ENCODE data around the gene PRR14.

Gene PRR14

DNA sequence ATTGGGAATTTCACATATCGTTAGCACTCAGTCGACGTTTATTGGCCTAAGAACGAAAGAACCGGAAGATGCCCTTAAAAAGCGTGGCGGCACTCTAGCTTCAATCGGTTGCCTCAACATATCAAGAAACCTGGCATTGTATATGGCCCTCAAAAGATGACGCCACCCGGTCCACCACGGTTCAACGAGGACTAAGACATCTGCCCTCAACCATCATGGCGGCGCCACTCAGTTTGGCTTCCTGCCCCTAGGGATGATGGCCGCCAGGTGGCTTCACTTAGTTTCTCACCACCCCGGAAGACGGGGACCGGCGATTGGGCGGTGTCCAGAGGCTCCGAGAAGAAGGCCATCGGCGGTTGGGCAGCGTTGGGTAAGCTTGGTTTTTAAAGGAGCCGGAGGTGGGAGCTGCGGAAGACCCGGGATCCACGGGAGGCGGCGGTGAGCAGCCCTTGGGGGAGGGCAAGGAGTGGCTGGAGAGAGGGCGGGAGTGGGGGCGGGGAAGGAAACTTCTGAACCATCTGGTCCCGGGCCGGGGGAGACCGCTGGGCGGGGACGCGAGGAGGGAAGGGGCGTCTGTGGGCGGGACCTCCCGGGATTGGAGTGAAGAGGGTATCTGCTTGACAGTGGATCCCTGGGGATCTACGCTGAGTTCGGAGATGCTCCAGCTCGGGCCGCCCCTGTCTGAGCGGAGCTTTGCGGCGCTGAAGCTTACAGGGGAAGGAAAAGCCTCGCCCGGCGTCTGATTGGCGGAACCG is at the start of gene PRR14:
PRR14 (plus strand) TSS at position 592 of the 755 bp plus-strand sequence. CDS start 686 bp downstream, outside the sequence.
- peak; percentile 99 for DNase-seq (ENCODE audit: low read depth, low spot score)

- DNase-seq (ENCODE audit: low read depth, low spot score) = no peak
Observed at GRCh38 chr16:30601966-30602365, 48.8 kb upstream of the PRR14 start.

DNA sequence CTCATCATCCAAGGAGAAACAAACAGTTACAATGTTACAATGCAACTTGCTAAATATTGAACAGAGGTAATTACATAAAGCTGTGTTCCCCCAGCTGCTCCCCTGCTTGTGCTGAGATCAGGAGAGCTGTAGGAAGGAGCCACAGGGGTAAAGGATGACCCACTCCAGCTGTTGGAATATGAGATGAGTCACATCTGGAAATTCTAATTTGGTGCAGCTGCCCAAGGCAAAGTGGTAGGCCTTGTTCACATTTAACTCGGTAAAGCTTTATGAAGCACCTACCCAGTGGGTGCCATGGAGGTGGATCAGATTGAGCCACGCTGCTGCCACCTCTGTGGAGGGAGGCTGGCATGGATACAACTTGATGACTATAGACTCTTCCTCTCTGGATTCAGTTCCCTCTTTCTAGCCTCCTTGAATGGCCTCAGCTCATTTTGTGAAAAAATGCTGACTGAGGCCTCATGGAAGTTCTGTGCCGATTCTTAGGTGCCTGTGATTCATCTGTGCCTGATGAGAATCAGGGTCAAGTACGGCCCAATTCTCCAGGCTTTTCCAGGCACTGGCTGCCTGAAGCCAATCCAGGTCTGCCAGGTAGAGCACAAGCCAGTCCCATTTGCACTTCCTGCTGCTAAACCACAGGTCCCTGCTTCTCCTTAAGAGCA is 48.0 kb upstream of the PRR14 start:
- DNase-seq (ENCODE audit: low read depth, low spot score) = no peak

DNA sequence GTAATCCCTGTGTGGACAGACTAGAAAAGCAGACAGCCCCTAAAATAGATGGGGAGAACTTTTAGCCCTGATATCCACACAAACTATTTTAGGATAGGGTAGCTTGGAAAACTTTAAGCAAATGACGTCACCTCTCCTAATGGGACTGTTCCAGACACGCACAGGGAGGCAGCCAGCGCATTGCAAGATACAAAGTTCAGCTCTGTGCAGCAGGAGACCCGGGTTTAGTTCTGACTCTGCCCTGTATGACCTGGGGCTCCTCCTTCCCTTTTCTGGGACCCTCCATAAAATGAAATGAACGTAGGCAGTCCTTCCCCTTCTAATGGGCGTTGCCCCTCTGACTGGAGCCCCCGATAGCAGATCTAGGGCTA is 46.8 kb upstream of the PRR14 start:
- DNase-seq (ENCODE audit: low read depth, low spot score) = no peak

GRCh38 chr16:30604316-30604947 is 46.3 kb upstream of the PRR14 start:
- no peak for DNase-seq (ENCODE audit: low read depth, low spot score)

GRCh38 chr16:30605158-30605557 is 45.6 kb upstream of the PRR14 start:
- no peak for DNase-seq (ENCODE audit: low read depth, low spot score)

- DNase-seq (ENCODE audit: low read depth, low spot score) = no peak
Observed at GRCh38 chr16:30606004-30606403, 44.8 kb upstream of the PRR14 start.

DNA sequence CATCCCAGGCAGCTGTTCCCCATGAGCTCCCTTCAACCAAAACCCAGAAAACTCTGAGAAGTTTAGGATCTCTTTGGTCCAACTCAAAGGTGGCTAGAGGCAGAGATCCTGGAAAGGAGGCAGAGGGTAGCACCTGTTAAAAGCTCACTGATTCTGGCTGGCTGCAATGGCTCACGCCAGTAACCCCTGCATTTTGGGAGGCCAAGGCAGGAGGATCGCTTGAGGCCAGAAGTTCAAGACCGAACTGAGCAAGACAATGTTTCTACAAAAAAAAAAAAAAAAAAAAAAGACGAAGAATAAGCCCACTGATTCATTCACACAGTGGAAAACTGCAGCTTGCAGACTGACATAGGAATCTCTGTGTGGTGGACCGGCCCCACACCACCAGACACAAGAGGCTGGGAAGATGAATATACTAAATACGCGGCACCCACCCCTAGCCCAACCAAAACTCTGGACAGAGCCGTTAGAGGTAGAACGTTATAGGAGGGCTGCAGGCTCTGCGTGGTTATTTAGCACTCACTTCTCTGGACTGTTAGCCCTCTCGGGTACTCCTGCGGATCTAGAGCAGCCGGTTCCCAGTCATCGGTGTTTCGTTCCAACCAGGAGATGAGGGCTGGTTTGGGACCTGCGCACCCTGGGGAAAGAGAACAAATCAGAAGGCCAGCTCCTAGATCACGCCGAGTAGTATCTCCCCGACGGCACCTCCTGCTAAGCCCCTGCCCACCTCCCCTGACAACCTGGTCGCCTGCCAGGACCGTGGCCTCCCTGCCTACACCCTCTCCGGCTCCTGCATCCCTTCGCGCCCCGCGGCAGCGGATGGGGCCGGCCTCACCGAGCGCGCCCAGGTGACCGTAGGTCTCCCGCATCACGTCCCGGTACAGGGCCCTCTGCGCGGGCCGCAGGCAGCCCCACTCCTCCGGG is 41.5 kb upstream of the PRR14 start:
- no peak for DNase-seq (ENCODE audit: low read depth, low spot score)

GRCh38 chr16:30609926-30610839 is 40.6 kb upstream of the PRR14 start, which contains the start of gene ZNF689:
Gene ZNF689, minus strand, starts transcription at chr16:30610389. Its CDS starts 348 bp downstream, at chr16:30610041.
- DNase-seq (ENCODE audit: low read depth, low spot score) = peak; percentile 96

DNA sequence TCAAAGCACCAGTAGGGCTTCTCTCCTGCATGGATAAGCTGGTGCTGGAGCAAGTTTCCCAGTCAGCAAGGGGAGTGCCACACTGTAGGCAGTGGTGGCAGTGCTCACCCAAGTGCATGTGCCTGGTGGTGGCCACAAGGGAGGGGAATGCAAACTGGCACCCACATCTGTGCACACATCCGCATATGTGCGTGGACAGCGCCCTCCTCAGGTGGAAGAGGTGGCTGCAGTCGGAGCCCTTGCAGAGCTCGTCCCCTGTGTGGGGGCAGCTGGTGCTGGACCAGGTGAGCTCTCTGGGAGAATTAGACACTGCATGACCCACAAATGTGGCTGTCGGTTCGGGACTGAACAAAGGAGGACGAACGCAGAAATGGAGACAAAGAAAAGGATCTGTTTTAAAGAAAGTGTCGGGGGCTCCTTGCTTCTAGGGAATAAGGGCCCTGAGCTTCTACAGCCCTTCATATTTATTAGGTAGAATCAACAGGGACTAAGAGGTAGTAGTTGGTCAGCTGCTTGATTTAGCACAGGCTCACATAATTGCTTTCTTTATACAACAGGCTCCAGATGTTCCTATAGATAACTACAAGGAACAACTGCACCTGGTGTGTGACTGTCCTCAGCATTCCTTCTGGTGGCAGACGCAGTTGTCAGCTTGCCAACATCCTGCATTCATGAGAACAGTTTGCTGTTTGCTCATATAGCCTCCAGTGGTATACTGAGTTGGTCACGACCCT is 35.2 kb upstream of the PRR14 start:
- DNase-seq (ENCODE audit: low read depth, low spot score) = no peak

DNA sequence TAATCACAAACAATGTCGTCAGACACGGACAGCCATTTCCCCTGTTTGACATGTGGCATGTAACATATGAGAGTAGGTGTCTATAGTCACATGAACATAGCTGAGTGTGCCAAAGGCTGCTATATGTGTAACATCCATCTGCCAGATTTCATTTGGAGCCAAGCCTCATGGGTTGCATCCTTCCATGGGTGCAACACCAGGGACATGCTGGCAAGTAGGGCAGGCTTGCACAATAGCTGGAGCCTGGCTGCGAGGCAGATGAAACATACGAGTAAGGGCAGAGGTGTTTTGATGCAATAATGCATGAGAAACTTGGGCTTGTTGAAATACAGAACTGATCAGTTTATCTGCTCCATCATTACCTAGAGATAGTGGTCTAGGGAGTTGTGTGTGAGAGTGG is 31.6 kb upstream of the PRR14 start:
- no peak for DNase-seq (ENCODE audit: low read depth, low spot score)

- no peak for DNase-seq (ENCODE audit: low read depth, low spot score)
Observed at GRCh38 chr16:30619638-30620037, 31.1 kb upstream of the PRR14 start.

GRCh38 chr16:30620169-30620568 is 30.6 kb upstream of the PRR14 start:
- DNase-seq (ENCODE audit: low read depth, low spot score) = no peak

DNA sequence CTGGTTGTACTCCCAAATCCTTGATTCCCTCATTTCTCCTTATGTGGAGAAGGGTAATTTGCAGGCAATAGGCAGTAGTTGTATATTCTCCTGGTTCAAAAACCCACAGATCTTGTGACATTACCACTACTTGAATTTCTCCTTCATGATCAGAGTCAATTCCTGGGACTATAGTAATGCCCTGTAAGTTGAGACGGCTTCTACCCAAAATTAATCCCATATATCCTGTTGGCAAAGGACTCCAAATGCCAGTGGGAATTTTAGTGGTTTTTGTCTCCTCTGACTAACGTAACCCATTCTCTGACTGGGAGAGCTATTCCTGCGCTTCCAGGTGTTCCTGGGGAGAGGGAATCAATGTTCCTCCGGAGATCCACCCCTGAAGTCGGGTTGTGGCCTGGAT is 29.0 kb upstream of the PRR14 start:
- no peak for DNase-seq (ENCODE audit: low read depth, low spot score)

GRCh38 chr16:30622455-30623032 is 28.2 kb upstream of the PRR14 start:
- no peak for DNase-seq (ENCODE audit: low read depth, low spot score)

DNA sequence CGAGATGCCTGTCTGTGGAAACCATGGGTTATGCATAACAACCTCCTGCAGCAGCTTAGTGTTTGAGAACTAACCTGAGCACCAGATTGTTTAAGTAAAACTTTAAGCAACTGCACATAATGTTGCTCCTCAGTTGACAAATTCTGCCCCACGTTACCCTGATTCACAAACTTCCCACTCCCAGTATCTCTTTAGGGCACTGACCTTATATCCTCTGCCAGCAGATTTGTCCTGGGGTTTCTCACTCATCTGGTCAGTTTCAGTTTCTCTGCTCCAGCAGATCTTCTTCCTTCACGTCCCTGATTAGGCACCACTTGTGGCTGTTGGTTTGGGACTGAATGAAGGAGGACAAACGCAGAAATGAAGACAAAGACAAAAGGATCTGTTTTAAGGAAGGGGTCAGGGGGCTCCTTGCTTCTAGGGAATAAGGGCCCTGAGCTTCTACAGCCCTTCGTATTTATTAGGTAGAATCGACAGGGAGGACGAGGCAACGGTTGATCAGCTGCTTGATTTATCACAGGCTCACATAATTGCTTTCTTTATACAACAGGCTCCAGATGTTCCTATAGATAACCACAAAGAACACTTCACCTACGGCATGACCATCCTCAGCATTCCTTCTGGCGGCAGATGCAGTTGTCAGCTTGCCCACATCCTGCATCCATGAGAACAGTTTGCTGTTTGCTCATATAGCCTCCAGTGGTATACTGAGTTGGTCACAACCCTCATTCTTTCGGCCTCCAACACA is 27.1 kb upstream of the PRR14 start:
- DNase-seq (ENCODE audit: low read depth, low spot score) = no peak

DNA sequence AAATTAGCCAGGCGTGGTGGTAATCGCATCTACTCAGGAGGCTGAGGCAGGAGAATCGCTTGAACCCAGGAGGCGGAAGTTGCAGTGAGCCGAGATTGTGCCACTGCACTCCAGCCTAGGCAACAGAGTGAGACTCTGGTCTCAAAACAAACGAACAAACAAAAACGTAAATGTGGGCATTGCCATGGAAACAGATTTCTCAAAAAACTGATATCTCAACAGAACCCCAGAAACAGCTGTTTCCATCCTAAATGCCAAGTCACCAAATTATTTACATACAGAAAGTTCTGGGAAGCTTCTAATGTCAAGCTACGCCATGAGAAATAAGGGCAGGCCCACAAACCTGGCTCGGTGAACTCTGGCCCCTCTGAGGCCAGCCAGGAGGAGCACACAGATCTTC is 24.5 kb upstream of the PRR14 start:
- DNase-seq (ENCODE audit: low read depth, low spot score) = no peak

GRCh38 chr16:30628628-30629540 is 21.9 kb upstream of the PRR14 start:
- no peak for DNase-seq (ENCODE audit: low read depth, low spot score)

Measured in brain pericyte (primary cell).